Vagina (tissue), 2 donors: ENCODE measurements around the gene CACNB2.
"Not testable (repeated sequence)": the region's sequence is repeated elsewhere in the genome, so short reads cannot be mapped to it uniquely, and the experiment has no call there.

Experiments used
- CTCF ChIP-seq, 3 experiments: fragments of 450-650 bp in 2 of 3; fragments of 200-600 bp in 1 of 3; sonication (generic) in 1 of 3; IDR thresholded peaks; one replicate each; pipeline ENCODE4 v1.5.1; 2017 to 2019; ENCODE audit warnings: antibody characterized with exemption in 3 of 3, mild to moderate bottlenecking in 2 of 3, moderate library complexity in 2 of 3
- POLR2A ChIP-seq, 2 donors: fragments of 450-650 bp; IDR thresholded peaks; one replicate each; pipeline ENCODE4 v1.6.1; 2017; ENCODE audit warnings: antibody characterized with exemption in 2 of 2, mild to moderate bottlenecking in 2 of 2, moderate library complexity in 2 of 2
- POLR2AphosphoS5 ChIP-seq, 2 donors: sonication (generic); formaldehyde crosslinking; IDR thresholded peaks; one replicate each; pipeline ENCODE4 v1.9.0; 2017; ENCODE audit warnings: antibody characterized with exemption in 2 of 2, mild to moderate bottlenecking in 2 of 2, low read depth in 1 of 2; ENCODE audit not compliant: insufficient read depth in 1 of 2

DNA sequence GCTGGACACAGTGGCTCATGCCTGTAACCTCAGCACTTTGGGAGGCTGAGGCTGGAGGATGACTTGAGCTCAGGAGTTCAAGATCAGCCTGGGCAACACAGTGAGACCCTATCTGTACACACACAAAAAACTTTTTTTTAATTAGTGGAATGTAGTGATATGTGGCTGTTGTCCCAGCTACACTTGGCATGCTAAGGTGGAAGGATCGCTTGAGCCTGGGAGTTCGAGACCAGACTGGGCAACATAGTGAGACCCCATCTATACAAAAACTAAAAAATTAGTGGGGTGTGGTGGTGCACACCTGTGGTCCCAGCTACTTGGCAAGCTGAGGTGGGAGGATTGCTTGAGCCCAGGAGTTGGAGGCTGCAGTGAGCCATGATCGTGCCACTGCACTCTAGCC, 68.0 kb downstream of the CACNB2 start:
- not testable (repeated sequence) for TF ChIP-seq CTCF (IDR thresholded peaks at IDR 0.05); POLR2AphosphoS5 (IDR thresholded peaks at IDR 0.05; ENCODE audit: insufficient read depth in 1 of 2, low read depth in 1 of 2); POLR2A (IDR thresholded peaks at IDR 0.05)
